ENCODE measurements around the gene ZNF541.

DNA sequence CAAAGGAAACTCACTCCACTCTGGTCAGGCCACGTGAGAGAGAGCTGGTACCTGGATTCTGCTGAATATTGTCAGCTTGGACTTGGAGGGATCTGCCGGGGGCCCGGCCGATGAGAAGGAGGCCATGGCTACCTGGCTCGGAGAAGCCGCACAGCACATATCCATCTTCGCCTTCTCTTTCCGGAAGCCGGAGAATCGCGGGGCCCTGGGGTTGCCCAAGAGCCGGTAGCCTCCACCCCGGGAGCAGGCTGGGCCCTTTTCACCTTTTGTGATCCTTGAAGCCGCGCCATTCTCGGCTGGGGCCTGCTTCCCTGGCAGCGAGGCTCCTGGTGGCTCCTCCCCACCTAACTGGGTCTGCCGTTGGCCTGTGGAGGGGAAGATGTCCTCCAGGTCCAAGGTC, 28.9 kb downstream of the ZNF541 start:
- TF ChIP-seq, protein P1, sequence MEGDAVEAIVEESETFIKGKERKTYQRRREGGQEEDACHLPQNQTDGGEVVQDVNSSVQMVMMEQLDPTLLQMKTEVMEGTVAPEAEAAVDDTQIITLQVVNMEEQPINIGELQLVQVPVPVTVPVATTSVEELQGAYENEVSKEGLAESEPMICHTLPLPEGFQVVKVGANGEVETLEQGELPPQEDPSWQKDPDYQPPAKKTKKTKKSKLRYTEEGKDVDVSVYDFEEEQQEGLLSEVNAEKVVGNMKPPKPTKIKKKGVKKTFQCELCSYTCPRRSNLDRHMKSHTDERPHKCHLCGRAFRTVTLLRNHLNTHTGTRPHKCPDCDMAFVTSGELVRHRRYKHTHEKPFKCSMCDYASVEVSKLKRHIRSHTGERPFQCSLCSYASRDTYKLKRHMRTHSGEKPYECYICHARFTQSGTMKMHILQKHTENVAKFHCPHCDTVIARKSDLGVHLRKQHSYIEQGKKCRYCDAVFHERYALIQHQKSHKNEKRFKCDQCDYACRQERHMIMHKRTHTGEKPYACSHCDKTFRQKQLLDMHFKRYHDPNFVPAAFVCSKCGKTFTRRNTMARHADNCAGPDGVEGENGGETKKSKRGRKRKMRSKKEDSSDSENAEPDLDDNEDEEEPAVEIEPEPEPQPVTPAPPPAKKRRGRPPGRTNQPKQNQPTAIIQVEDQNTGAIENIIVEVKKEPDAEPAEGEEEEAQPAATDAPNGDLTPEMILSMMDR (IDR thresholded peaks at IDR 0.05 in 8 of 11, conservative IDR thresholded peaks at IDR 0.05 in 3 of 11) = no peak
- no peak for TF ChIP-seq POLR2AphosphoS5 (IDR thresholded peaks at IDR 0.05)
